Stimulated activated CD4-positive, alpha-beta T cell treated with anti-CD3 and anti-CD28 coated beads, TNF-alpha, amount 100 ng/mL, for 4 hours (primary cell): Measurements from ENCODE around the gene SUN1.

Experiments
- DNase-seq, 3 experiments: peaks; one replicate each; pipeline ENCODE4 v3.0.0-alpha.2; 2020; ENCODE audit warnings: low read depth in 3 of 3

The SUN1 gene

GRCh38 chr7:805261-805660 is 27.0 kb upstream of the SUN1 start:
- DNase-seq = no peak

DNA sequence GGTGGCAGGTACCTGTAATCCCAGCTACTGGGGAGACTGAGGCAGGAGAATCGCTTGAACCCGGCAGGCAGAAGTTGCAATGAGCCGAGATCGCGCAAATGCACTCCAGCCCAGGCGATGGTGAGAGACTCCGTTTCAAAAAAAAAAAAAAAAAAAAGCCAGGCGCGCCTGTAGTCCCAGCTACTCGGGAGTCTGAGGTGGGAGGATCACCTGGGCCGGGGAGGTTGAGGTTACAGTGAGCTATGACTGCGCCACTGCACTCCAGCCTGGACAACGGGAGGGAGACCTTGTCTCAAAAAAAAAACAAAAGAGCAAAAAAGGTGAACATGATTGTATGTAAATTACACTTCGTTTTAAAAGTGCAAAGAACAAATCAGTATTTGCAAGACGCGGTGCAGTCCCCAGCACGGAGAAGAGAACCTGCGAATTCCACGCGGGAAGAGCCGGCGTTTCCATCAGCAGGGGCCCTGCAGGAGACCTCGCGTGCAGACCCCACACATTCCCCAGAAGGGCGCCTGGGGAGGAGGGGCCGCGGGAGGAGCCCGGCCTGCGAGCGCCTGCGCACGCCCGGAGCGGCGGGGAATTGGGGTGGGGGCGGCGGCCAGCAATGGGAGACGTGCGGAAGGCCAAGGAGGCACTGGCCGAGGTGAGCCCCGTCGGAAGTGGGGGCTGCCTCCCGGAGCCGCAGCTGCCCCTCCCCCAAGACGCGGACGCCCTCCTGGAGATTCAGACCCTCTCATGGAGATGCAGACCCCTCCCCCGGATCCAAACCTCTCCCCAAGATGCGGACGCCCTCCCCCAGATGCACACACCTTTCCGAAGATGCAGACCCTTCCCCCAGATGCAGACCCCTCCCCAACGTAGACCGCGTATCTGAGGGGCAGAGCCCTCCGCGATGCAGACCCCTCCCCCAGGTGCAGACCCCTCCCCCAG is 16.7 kb upstream of the SUN1 start:
- DNase-seq = peak in 1 of 3 experiments; percentile 14

DNA sequence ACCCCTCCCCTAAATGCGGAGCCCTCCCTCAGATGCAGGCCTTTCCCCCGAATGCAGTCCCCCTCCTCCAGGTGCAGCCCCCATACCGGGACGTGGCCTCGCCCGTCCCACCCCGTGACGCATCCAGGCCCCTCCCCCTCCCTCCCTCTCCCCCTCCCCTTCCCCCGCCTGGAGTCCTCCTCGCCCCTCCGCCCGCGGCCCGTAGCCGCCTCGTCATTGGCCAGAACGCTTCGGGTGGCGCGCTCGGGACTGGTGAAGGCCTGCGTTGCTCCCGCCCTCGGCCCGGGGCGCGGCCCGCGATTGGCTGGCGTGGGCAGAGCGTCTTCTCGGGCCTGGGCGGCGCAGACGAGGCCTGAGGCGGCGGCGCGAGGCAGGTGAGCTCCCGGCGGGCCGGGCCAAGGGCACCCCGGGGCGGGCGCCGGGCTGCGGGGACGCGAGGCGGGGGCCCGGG is 16.0 kb upstream of the SUN1 start:
- DNase-seq = peak; percentile 88 to 94 (median 94)

GRCh38 chr7:816751-817671 is 15.3 kb upstream of the SUN1 start:
- DNase-seq = peak in 1 of 3 experiments; percentile 10

DNA sequence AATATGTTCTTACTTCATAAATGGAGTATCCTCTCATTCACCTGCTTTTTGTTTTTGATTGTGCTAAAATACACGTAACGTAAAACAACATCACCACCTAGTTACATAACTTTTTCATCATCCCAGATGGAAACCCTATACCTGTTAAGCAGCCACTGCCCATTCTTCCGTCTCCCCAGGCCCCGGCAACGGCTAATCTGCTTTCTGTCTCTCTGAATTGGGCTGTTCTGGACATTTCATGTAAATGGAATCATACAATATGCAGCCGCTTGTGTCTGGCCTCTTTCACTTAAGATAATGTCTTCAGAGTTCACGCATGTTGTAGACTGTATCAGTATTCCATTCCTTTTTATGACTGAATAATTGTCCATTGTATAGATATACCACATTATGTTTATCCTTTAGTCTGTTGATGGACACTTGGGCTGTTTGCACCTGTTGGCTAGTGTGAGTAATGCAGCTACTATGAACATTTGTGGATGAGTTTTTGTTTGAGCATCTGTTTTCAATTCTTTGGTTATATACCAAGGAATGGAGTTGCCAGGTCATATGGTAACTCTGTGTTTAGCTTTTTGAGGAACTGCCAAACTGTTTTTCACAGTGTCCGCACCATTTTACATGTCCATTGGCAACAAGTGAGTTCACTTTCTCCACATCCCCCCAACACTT is 14.1 kb upstream of the SUN1 start:
- DNase-seq = no peak

GRCh38 chr7:820341-820740 is 11.9 kb upstream of the SUN1 start:
- DNase-seq = no peak

- no peak for DNase-seq
Measured at GRCh38 chr7:821688-822087, 10.6 kb upstream of the SUN1 start.

- DNase-seq = no peak
Measured at GRCh38 chr7:822692-823276, 9.5 kb upstream of the SUN1 start.

DNA sequence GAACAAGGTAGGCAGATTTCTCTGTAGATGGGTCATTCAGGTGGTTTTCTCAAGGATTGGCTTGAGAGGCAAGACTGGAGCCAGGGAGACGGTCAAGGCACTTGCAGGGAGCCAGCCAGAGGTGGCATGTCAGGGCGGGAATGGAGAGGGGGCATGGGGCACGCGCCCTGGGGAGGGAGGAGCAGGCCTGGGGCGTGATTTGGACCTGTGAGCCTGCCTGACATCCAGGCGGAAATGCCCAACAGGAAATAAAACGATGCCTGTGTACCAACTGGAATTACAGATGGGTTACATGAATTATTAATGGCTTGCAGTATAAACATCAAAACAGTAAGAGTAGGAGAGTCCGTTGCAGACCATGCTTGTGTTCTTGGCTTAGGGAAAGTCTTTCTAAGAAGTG is 8.6 kb upstream of the SUN1 start:
- no peak for DNase-seq

DNA sequence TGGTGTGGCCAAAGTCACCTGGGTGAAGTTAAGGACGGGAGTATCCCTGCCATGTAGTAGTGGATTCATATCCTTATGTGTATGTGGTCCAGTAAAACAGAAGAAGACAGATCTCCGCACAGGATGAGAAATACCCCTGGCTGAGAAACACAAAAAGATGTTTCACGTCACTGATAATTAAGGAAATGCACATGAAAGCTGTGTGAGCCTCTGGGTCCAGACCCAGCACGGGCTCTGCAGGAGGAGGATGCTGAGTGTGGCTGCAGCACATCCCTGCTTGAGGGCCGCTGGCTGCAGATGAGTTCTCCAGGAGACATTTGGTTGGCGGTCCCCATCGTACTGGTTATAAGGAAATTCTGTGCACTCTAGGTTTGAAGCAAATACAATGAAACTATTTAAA is 8.2 kb upstream of the SUN1 start:
- no peak for DNase-seq

DNA sequence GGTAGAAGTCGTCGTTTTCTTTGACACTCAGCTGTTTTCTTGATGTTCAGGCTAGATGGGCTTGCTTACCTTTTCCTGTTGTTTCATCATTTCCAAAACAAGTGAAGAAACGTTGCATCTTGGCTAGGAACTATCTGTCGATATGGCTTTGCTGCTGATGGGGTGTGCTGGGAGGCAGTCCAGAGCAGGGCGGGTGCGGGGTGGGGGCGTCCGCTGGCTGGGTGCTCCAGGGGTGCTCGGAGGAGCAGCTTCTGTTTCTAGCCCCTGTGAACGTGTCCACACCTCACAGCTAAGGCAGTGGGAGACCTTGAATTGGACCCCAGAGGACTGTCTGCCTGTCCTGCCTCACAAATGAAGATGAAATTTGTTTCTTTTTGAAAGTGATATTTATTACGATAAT is 7.6 kb upstream of the SUN1 start:
- DNase-seq = no peak

DNA sequence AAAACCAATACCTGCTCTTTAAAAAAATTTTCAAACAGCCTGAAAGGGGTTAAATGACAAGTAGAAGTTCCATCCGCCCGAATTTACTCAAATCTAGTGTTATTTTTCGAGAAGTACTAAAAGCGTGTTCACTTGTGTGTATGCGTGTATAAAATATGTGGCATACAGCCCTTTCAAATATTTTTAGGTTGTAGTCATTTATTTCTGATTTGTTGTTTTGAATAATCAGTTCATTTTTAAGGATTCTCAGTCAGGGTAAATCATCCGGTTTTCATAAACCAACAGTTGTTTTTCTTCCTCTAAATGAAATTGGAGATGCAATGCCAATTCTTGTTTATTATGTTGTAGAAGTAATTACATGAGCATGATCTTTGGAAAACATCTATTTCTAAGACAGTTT is 6.9 kb upstream of the SUN1 start:
- DNase-seq = no peak

DNA sequence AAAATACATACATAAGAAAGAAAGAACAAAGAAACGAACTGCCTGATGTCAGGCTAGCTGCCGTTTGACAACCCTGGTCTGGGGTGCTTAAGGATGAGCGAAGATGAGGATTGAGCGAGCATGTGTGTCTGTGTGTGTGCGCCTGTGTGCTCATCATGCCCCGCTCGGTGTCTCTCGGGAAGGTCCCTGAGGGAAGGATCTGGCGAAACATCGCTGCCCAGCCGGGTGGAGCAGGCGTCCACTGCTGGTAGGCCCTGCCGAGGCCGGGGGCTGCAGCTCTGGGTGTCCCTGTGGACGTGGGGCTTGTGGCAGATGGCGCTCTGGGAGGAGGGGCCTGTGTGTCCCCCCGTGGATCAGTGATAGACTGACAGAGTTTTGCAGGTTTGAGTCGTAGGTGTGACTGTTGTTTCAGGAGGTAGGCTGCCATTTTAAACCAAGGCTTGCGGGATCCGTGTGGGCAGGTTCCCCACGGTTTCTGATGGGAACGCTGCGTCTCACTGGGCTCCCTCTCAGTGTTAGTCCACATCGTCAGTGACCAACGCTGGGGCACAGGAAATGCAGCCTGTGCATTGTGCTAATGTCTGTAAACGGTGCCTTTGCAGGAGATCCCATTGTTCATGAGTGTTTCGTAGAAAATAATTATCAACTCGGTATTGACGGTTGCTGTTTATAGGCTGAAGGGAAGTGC is 5.9 kb upstream of the SUN1 start:
- no peak for DNase-seq

- no peak for DNase-seq
Measured at GRCh38 chr7:828793-829561, 3.3 kb upstream of the SUN1 start.

DNA sequence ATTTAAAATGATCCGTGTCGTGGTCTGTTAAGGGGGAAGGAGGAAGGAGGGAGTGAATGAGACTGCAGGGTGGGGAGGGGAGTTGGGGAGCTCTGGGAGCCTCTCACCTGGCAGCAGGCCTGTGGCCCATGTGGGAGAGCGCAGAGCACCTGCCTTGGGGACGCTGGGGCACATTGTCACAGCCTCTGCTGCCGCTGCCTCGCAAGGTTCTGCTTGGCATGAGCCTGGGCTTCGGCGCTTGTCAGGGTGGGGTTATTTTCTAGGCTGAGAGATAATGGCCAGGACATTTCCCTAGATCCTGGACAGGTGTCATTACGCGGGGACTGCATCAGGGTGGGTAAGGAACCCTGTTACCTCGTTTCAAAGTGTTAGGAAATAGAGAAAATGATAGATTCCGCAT is 2.2 kb upstream of the SUN1 start:
- DNase-seq = no peak

- no peak for DNase-seq
Measured at GRCh38 chr7:831596-832166, 595 bp upstream of the SUN1 start.

DNA sequence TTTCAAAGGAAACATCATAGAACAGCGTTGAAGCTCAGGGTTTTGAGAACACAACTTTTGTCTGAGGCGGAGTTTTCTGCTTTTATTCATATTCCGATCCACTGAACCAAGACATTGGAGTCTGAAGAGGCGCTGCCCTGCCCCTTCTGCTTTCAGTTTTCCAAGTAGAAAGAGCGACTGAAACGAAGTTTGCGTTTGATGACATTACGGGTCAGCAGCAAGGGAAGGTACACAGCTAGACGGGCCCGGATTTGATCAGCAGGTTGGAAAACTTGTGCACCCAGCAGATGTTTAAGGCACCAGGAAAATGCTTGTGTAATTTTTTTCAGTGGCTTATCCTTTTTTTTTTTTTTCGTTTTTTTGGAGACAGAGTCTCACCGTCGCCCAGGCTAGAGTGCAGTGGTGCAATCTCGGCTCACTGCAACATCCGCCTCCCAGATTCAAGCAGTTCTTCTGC is 720 bp downstream of the SUN1 start:
- DNase-seq = no peak

DNA sequence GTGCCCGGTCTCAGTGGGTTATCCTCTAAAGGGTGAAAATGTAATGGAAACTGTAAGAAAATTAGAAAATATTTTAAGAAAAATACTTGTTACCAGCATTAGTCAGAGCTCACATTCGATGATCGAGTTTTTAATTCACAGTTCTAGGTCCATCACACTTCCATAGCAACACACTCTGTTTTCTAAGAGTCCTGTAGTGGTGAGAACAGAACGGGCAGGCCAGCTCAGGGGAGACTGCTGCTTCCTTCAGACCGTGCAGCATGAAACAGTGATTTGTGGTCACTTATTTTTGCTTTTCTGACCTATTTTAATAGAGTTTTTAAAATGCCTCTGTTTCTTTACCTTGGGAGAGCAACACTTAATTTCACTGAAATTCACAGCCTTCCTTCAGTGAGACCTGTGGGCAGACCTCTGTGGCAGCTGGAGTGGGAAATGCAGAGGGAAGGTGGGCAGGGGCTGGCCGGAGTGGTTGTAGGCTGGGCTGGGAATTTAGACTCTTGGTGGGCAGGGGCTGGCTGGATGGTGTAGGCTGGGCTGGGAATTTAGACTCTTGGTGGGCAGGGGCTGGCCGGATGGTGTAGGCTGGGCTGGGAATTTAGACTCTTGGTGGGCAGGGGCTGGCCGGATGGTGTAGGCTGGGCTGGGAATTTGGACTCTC is 1.5 kb downstream of the SUN1 start:
- DNase-seq = no peak

DNA sequence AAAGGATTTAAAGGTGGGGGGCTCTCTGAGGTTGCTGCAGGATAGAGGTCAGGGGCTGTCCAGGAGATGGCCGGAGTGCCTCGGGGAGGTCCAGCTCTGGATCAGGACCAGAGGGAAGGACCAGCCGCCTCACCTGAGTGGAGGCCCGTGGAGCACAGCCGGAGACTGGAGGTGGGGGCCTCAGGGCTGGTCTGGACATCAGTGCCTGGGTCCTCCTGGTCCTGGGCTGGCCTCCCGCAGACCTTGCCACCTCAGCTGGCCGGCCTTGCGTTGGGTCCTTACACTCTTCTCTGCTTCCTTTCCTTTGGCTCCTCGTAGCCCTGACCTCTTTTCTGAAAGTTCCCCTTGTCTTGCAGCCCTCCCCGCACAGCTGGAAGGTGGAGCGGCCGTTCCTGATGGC is 2.0 kb downstream of the SUN1 start:
- no peak for DNase-seq
